Neutrophil (primary cell): ENCODE measurements around the gene OSBPL7.

Experiments
- H3K27ac ChIP-seq: fragments of 200-600 bp; sonication (generic); 2 replicates; pipeline ENCODE4 v1.5.1; 2016; ENCODE audit warnings: mild to moderate bottlenecking, moderate library complexity
- H3K27me3 ChIP-seq: fragments of 200-600 bp; sonication (generic); 2 replicates; pipeline ENCODE4 v1.6.0; 2016; ENCODE audit warnings: mild to moderate bottlenecking
- H3K36me3 ChIP-seq: fragments of 200-600 bp; sonication (generic); 2 replicates; pipeline ENCODE4 v1.5.1; 2017
- H3K4me1 ChIP-seq, 2 experiments: fragments of 200-600 bp in 1 of 2; sonication (generic) in 1 of 2; 1 replicate in 1 of 2; 2 replicates in 1 of 2; pipeline versions ENCODE4 v1.5.1 to v1.6.1; 2013 to 2016; ENCODE audit warnings: low read depth in 1 of 2, low read length in 1 of 2, mild to moderate bottlenecking in 1 of 2, moderate library complexity in 1 of 2; ENCODE audit not compliant: control insufficient read depth in 1 of 2, insufficient read depth in 1 of 2
- H3K4me3 ChIP-seq, 2 experiments: fragments of 200-600 bp in 1 of 2; sonication (generic) in 1 of 2; 1 replicate in 1 of 2; 2 replicates in 1 of 2; pipeline ENCODE4 v1.5.1; 2013 to 2016; ENCODE audit warnings: low read depth in 1 of 2, low read length in 1 of 2, mild to moderate bottlenecking in 1 of 2, moderate library complexity in 1 of 2
- H3K9me3 ChIP-seq: fragments of 200-600 bp; sonication (generic); 2 replicates; pipeline ENCODE4 v1.5.1; 2016
- CTCF ChIP-seq: fragments of 200-600 bp; sonication (generic); IDR thresholded peaks from 2 replicates; pipeline ENCODE4 v1.5.1; 2016; ENCODE audit warnings: antibody characterized with exemption

Gene OSBPL7

DNA sequence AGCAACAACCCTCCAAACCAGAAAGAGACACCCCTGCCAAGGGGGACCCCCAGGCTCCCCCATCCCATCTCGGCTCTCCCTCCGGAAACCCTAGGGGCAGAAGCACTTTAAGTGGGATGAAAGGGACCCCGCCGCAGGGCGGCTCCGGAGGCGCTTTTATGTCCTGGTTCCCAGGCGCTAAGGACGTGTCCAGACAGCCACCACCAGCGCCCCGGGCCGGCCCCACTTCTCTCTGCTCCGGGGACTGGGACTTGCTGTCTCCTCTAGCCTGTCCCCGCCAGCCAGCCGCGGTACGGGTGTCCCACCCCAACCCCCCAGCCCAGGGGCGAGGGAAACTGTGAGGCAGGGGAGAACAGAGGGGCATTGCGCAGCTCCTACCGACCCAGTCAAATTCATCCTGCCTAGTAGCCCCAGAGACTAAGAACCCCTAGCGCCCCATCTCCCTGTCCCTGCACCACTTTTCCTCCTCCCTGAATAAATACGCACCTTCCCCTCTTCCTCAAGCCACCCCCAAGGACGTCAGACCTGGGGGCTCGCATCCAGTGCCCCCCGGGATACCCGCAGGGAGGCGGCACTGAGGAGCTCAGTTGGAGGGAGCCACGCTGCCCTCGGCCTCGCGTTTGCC, 25.2 kb upstream of the OSBPL7 start:
- H3K4me3 ChIP-seq = no peak overlapping the region
- H3K27me3 ChIP-seq = peaks cover 89% of the 10 kb centered on the region
- peaks cover 0 to 7% of the 10 kb centered on the region in 2 experiments for H3K4me1 ChIP-seq

DNA sequence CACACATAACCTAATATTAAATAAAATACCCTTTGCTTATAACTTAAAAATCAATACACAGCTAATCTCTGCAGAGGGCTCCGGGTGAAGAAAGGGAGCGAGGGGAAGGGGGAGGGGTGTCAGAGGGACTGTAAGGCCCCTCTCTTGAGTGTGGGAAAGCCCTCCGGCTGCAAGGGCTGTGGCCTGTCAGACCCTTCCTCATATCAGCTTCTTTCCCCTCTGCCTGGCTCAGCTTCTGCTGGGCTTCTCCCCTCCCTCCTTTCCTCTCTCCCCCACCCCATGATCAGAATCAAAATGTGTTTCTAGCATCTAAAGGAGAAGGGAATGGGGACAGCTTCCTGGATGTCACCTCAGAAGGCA, 24.1 kb upstream of the OSBPL7 start:
- no peak overlapping the region for H3K4me3 ChIP-seq
- H3K36me3 ChIP-seq = no peaks in the 10 kb centered on the region
- H3K9me3 ChIP-seq = no peaks in the 10 kb centered on the region
- H3K27me3 ChIP-seq = peaks cover 77% of the 10 kb centered on the region
- no peak for TF ChIP-seq CTCF
- peaks cover 7% of the 10 kb centered on the region in 2 experiments for H3K4me1 ChIP-seq
- H3K27ac ChIP-seq = no peak overlapping the region

More for the DNA sequence above, 25.2 kb upstream of the OSBPL7 start:
- no peaks in the 10 kb centered on the region for H3K9me3 ChIP-seq
- H3K27ac ChIP-seq = no peak overlapping the region
- TF ChIP-seq CTCF = no peak
- no peaks in the 10 kb centered on the region for H3K36me3 ChIP-seq

GRCh38 chr17:47844814-47845715, 23.5 kb upstream of the OSBPL7 start:
- Histone ChIP-seq H3K27ac (no peak overlapping the region), H3K9me3 (no peaks in the 10 kb centered on the region), H3K27me3 (peaks cover 71% of the 10 kb centered on the region), H3K36me3 (no peaks in the 10 kb centered on the region), H3K4me1 (peaks cover 12% of the 10 kb centered on the region in 2 experiments), H3K4me3 (no peak overlapping the region)
- no peak for TF ChIP-seq CTCF

DNA sequence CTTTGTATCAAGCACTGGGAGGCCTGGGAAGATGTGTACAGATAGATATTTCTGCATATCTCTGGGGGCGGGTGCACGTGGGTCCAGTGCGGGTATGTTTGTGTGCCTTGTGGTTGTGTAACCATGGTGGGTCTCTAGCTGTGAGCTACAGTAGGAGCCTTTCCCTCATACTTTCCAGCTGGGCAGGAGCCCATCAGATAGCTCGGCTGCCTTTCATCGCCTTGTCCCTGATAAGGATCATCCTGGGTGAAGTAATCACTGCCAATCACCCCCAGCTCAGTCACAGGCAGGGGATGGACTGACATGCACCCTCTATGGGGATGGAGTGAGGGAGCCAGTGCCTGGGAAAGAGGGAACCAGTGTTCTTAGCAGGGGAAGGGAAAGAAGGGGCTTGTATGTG, 22.6 kb upstream of the OSBPL7 start:
- Histone ChIP-seq H3K9me3 (no peaks in the 10 kb centered on the region), H3K4me1 (peaks cover 12% of the 10 kb centered on the region in 2 experiments), H3K27ac (no peak overlapping the region), H3K36me3 (no peaks in the 10 kb centered on the region), H3K27me3 (peaks cover 63% of the 10 kb centered on the region), H3K4me3 (no peak overlapping the region)
- no peak for TF ChIP-seq CTCF

GRCh38 chr17:47843391-47843730, 21.8 kb upstream of the OSBPL7 start:
- Histone ChIP-seq H3K4me1 (peaks cover 12% of the 10 kb centered on the region in 2 experiments), H3K27me3 (peaks cover 54% of the 10 kb centered on the region), H3K4me3 (no peak overlapping the region), H3K27ac (no peak overlapping the region), H3K9me3 (no peaks in the 10 kb centered on the region), H3K36me3 (peaks cover 6% of the 10 kb centered on the region)
- no peak for TF ChIP-seq CTCF
